ENCODE data around the gene CA10. TPM values are rescaled to one million over a fixed set of nuclear protein-coding genes. Genes with fewer than 3 reads are reported as not detected.

Gene CA10
- total and polyA plus RNA-seq, 2 experiments from 2014 or later, result 0.92 to 1.5 TPM

DNA sequence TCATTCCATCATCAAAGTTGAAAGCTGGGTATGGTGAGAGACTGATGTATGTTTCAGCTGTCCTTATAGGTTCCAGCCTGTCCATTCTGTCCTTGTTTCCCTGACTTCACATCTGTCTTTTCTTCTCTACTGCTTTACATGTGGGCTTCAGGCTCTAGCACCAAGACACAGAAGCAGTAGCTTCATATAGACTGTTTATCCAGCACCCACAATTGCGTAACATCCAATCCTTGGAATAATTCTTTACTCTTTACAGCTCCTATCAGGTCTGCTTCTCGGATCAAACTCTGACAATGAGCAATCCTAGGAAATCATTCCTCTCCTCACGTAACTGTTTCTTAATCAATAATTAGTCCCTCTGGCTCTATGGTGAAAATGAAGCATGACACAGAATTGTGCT, 158.9 kb downstream of the CA10 start:
- Histone ChIP-seq H3F3A (replicated peaks; ENCODE audit: low read depth) (no peaks in the 10 kb centered on the region), H3K36me3 (ENCODE audit: insufficient read depth) (no peaks in the 10 kb centered on the region), H2AFZ (no peak overlapping the region), H3K9me2 (ENCODE audit: insufficient read depth) (peaks cover 7% of the 10 kb centered on the region; the same call in 1 of the 2 replicates), H3K4me2 (no peak overlapping the region), H4K20me1 (replicated peaks; ENCODE audit: insufficient read depth) (no peaks in the 10 kb centered on the region), H3K4me1 (ENCODE audit: insufficient read depth) (no peaks in the 10 kb centered on the region), H3K27ac (ENCODE audit: low read depth) (no peak overlapping the region), H3K27me3 (ENCODE audit: insufficient read depth) (no peaks in the 10 kb centered on the region), H3K79me2 (replicated peaks; ENCODE audit: insufficient read depth) (no peaks in the 10 kb centered on the region), H3K4me3 (no peak overlapping the region)
- TF ChIP-seq CREB1 (CRISPR knock-in tag; IDR thresholded peaks at IDR 0.05; ENCODE audit: low read depth) (no peak), JUNB (IDR thresholded peaks at IDR 0.05; ENCODE audit: unreplicated experiment) (no peak), ZNF114 (CRISPR knock-in tag; IDR thresholded peaks at IDR 0.05) (no peak)
- DNase-seq (ENCODE audit: low spot score), result no peak
- no peaks in the 10 kb centered on the region for H3K36me3 Mint-ChIP-seq (ENCODE audit: low read depth)
- no peak for ATAC-seq
- no peak overlapping the region for H3K4me3 Mint-ChIP-seq
- H3K27ac Mint-ChIP-seq, result no peak overlapping the region
- no peaks in the 10 kb centered on the region; the same call in 2 of the 3 replicates for H3K9me3 Mint-ChIP-seq
- no peaks in the 10 kb centered on the region for H3K27me3 Mint-ChIP-seq (ENCODE audit: insufficient read depth, low read depth, poor library complexity)
- peaks cover 4% of the 10 kb centered on the region; the same call in 1 of the 3 replicates for H3K4me1 Mint-ChIP-seq

DNA sequence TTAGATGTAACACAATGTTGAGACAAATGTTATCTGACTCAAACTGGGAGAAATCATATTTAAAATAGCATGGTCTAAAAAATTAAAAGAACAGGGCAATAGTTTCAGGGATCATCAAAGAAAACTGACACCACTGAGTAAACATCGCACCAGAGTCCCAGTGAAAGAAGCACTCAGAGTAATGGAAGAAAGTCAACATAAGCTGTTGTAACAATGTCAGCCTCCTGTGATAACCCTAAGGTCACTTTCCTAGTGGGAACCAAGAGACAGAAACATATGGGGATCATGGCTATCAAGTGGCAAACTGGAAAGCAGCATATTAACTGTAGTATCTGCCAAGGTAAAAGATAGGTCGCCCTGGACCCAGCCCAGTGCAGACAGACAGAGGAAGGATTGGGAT, 160.8 kb downstream of the CA10 start:
- Histone ChIP-seq H3K27me3 (ENCODE audit: insufficient read depth) (no peaks in the 10 kb centered on the region), H3K9me2 (ENCODE audit: insufficient read depth) (peaks cover 7% of the 10 kb centered on the region; the same call in 1 of the 2 replicates), H3K4me1 (ENCODE audit: insufficient read depth) (no peaks in the 10 kb centered on the region), H3K4me2 (no peak overlapping the region), H3K4me3 (no peak overlapping the region), H3K27ac (ENCODE audit: low read depth) (no peak overlapping the region), H4K20me1 (replicated peaks; ENCODE audit: insufficient read depth) (no peaks in the 10 kb centered on the region), H2AFZ (no peak overlapping the region), H3K36me3 (ENCODE audit: insufficient read depth) (no peaks in the 10 kb centered on the region), H3F3A (replicated peaks; ENCODE audit: low read depth) (no peaks in the 10 kb centered on the region), H3K79me2 (replicated peaks; ENCODE audit: insufficient read depth) (no peaks in the 10 kb centered on the region)
- H3K9me3 Mint-ChIP-seq, result no peaks in the 10 kb centered on the region; the same call in 2 of the 3 replicates
- ATAC-seq, result no peak
- H3K4me1 Mint-ChIP-seq, result peaks cover 6% of the 10 kb centered on the region
- H3K36me3 Mint-ChIP-seq (ENCODE audit: low read depth), result no peaks in the 10 kb centered on the region
- no peak overlapping the region for H3K27ac Mint-ChIP-seq
- no peak for DNase-seq (ENCODE audit: low spot score)
- no peak overlapping the region for H3K4me3 Mint-ChIP-seq
- H3K27me3 Mint-ChIP-seq (ENCODE audit: insufficient read depth, low read depth, poor library complexity), result no peaks in the 10 kb centered on the region
- TF ChIP-seq NANOG (IDR thresholded peaks at IDR 0.05; ENCODE audit: borderline replicate concordance) (no peak), EZH2 (IDR thresholded peaks at IDR 0.05; ENCODE audit: low read depth, unreplicated experiment) (no peak), CREB1 (CRISPR knock-in tag; IDR thresholded peaks at IDR 0.05; ENCODE audit: low read depth) (no peak), STAT1 (IDR thresholded peaks at IDR 0.05; ENCODE audit: unreplicated experiment) (no peak), POLR2AphosphoS5 (IDR thresholded peaks at IDR 0.05; ENCODE audit: low read depth) (no peak), EZH2phosphoT487 (IDR thresholded peaks at IDR 0.05; ENCODE audit: unreplicated experiment) (no peak)
- TF ChIP-seq, protein P1, sequence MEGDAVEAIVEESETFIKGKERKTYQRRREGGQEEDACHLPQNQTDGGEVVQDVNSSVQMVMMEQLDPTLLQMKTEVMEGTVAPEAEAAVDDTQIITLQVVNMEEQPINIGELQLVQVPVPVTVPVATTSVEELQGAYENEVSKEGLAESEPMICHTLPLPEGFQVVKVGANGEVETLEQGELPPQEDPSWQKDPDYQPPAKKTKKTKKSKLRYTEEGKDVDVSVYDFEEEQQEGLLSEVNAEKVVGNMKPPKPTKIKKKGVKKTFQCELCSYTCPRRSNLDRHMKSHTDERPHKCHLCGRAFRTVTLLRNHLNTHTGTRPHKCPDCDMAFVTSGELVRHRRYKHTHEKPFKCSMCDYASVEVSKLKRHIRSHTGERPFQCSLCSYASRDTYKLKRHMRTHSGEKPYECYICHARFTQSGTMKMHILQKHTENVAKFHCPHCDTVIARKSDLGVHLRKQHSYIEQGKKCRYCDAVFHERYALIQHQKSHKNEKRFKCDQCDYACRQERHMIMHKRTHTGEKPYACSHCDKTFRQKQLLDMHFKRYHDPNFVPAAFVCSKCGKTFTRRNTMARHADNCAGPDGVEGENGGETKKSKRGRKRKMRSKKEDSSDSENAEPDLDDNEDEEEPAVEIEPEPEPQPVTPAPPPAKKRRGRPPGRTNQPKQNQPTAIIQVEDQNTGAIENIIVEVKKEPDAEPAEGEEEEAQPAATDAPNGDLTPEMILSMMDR (conservative IDR thresholded peaks at IDR 0.05; ENCODE audit: low read depth in 2 of 2), result no peak
- TF ChIP-seq, protein P2, sequence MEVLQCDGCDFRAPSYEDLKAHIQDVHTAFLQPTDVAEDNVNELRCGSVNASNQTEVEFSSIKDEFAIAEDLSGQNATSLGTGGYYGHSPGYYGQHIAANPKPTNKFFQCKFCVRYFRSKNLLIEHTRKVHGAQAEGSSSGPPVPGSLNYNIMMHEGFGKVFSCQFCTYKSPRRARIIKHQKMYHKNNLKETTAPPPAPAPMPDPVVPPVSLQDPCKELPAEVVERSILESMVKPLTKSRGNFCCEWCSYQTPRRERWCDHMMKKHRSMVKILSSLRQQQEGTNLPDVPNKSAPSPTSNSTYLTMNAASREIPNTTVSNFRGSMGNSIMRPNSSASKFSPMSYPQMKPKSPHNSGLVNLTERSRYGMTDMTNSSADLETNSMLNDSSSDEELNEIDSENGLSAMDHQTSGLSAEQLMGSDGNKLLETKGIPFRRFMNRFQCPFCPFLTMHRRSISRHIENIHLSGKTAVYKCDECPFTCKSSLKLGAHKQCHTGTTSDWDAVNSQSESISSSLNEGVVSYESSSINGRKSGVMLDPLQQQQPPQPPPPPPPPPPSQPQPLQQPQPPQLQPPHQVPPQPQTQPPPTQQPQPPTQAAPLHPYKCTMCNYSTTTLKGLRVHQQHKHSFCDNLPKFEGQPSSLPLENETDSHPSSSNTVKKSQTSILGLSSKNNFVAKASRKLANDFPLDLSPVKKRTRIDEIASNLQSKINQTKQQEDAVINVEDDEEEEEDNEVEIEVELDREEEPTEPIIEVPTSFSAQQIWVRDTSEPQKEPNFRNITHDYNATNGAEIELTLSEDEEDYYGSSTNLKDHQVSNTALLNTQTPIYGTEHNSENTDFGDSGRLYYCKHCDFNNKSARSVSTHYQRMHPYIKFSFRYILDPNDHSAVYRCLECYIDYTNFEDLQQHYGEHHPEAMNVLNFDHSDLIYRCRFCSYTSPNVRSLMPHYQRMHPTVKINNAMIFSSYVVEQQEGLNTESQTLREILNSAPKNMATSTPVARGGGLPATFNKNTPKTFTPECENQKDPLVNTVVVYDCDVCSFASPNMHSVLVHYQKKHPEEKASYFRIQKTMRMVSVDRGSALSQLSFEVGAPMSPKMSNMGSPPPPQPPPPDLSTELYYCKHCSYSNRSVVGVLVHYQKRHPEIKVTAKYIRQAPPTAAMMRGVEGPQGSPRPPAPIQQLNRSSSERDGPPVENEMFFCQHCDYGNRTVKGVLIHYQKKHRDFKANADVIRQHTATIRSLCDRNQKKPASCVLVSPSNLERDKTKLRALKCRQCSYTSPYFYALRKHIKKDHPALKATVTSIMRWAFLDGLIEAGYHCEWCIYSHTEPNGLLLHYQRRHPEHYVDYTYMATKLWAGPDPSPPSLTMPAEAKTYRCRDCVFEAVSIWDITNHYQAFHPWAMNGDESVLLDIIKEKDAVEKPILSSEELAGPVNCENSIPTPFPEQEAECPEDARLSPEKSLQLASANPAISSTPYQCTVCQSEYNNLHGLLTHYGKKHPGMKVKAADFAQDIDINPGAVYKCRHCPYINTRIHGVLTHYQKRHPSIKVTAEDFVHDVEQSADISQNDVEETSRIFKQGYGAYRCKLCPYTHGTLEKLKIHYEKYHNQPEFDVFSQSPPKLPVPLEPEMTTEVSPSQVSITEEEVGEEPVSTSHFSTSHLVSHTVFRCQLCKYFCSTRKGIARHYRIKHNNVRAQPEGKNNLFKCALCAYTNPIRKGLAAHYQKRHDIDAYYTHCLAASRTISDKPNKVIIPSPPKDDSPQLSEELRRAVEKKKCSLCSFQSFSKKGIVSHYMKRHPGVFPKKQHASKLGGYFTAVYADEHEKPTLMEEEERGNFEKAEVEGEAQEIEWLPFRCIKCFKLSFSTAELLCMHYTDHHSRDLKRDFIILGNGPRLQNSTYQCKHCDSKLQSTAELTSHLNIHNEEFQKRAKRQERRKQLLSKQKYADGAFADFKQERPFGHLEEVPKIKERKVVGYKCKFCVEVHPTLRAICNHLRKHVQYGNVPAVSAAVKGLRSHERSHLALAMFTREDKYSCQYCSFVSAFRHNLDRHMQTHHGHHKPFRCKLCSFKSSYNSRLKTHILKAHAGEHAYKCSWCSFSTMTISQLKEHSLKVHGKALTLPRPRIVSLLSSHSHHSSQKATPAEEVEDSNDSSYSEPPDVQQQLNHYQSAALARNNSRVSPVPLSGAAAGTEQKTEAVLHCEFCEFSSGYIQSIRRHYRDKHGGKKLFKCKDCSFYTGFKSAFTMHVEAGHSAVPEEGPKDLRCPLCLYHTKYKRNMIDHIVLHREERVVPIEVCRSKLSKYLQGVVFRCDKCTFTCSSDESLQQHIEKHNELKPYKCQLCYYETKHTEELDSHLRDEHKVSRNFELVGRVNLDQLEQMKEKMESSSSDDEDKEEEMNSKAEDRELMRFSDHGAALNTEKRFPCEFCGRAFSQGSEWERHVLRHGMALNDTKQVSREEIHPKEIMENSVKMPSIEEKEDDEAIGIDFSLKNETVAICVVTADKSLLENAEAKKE (CRISPR knock-in tag; IDR thresholded peaks at IDR 0.05), result no peak
- TF ChIP-seq, protein P3, sequence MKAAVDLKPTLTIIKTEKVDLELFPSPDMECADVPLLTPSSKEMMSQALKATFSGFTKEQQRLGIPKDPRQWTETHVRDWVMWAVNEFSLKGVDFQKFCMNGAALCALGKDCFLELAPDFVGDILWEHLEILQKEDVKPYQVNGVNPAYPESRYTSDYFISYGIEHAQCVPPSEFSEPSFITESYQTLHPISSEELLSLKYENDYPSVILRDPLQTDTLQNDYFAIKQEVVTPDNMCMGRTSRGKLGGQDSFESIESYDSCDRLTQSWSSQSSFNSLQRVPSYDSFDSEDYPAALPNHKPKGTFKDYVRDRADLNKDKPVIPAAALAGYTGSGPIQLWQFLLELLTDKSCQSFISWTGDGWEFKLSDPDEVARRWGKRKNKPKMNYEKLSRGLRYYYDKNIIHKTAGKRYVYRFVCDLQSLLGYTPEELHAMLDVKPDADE (IDR thresholded peaks at IDR 0.05), result no peak

Measured in GM23338 (cell line).